H1 (cell line): ENCODE data around the gene C15orf39. TPM values are rescaled to one million over a fixed set of nuclear protein-coding genes. Genes with fewer than 3 reads are reported as not detected.
A peak's percentile ranks its signal among the peaks of the same experiment; 100 is the strongest.

Experiments
- CTCF ChIA-PET: fragments of 300-600 bp; sonication (Branson Sonifier 250); formaldehyde crosslinking; loops from one replicate; lab custom pipeline; 2021; ENCODE audit not compliant: partially characterized antibody; lab: Charles Lee
- POLR2A ChIA-PET: fragments of 300-600 bp; sonication (Branson Sonifier 250); formaldehyde crosslinking; loops from one replicate; lab custom pipeline; 2021; ENCODE audit warnings: inconsistent platforms; ENCODE audit not compliant: partially characterized antibody; lab: Charles Lee
- DNase-seq, 2 experiments: peaks; one replicate each; pipeline versions ENCODE4 v3.0.0 to v3.0.0-alpha.2; 2010 to 2022; ENCODE audit warnings: low spot score in 2 of 2, low read depth in 1 of 2, mixed read lengths in 1 of 2
- FAIRE-seq: peaks from 2 replicates; lab custom pipeline; 2011; peaks lifted over from hg19 to GRCh38; lab: Jason Lieb, UNC
- H2AFZ ChIP-seq: 2 replicates; pipeline ENCODE4 v1.8.1; 2012; ENCODE audit warnings: low read length, inconsistent platforms
- H2AK5ac ChIP-seq: 2 replicates; pipeline ENCODE4 v1.6.1; 2013; ENCODE audit warnings: low read depth, low read length
- H2BK120ac ChIP-seq: replicated peaks from 2 replicates; pipeline ENCODE3; 2013; ENCODE audit warnings: low read depth, low read length, inconsistent platforms
- H2BK12ac ChIP-seq: 2 replicates; pipeline ENCODE4 v1.6.1; 2013; ENCODE audit warnings: low read depth, low read length
- H2BK15ac ChIP-seq: 2 replicates; pipeline ENCODE4 v1.6.1; 2013; ENCODE audit warnings: low read length
- H2BK20ac ChIP-seq: 2 replicates; pipeline ENCODE4 v1.6.1; 2013; ENCODE audit warnings: low read length
- H2BK5ac ChIP-seq: 2 replicates; pipeline ENCODE4 v1.6.1; 2013; ENCODE audit warnings: low read depth, low read length
- H3K14ac ChIP-seq: 2 replicates; pipeline ENCODE4 v1.6.1; 2013; ENCODE audit warnings: inconsistent platforms; ENCODE audit not compliant: insufficient read length
- H3K18ac ChIP-seq: 2 replicates; pipeline ENCODE4 v1.6.1; 2013; ENCODE audit warnings: low read length; ENCODE audit errors: extremely low read depth
- H3K23ac ChIP-seq: 2 replicates; pipeline ENCODE4 v1.6.1; 2013; ENCODE audit warnings: inconsistent platforms; ENCODE audit not compliant: insufficient read length
- H3K23me2 ChIP-seq: 2 replicates; pipeline ENCODE4 v1.6.1; 2013; ENCODE audit warnings: low read depth, low read length
- H3K27ac ChIP-seq: 2 replicates; pipeline ENCODE4 v1.6.1; 2011; ENCODE audit warnings: low read depth, low read length, inconsistent platforms
- H3K27me3 ChIP-seq, 4 experiments: replicated peaks in 1 of 4; 1 replicate in 1 of 4; 2 replicates in 3 of 4; pipeline versions ENCODE4 v1.6.1 to v1.8.1; 2011 to 2013; ENCODE audit warnings: low read length in 3 of 4, mild to moderate bottlenecking in 3 of 4, inconsistent platforms in 2 of 4, mixed read lengths in 2 of 4, moderate library complexity in 1 of 4; ENCODE audit not compliant: control insufficient read depth in 3 of 4, insufficient read depth in 3 of 4; ENCODE audit errors: extremely low read depth in 1 of 4
- H3K36me3 ChIP-seq, 4 experiments: 2 replicates each; pipeline versions ENCODE4 v1.6.1 to v1.8.1; 2011 to 2013; ENCODE audit warnings: mild to moderate bottlenecking in 4 of 4, low read length in 3 of 4, moderate library complexity in 2 of 4, control low read depth in 1 of 4, inconsistent platforms in 1 of 4; ENCODE audit not compliant: insufficient read depth in 4 of 4, control insufficient read depth in 2 of 4
- H3K4ac ChIP-seq: replicated peaks from 2 replicates; pipeline ENCODE3; 2013; ENCODE audit warnings: low read length, low read depth, mixed read lengths, inconsistent platforms; ENCODE audit not compliant: insufficient read length
- H3K4me1 ChIP-seq, 4 experiments: replicated peaks in 1 of 4; 1 replicate in 1 of 4; 2 replicates in 3 of 4; pipeline versions ENCODE4 v1.6.1 to v1.8.1; 2011 to 2013; ENCODE audit warnings: low read length in 3 of 4, inconsistent platforms in 2 of 4, mixed read lengths in 1 of 4; ENCODE audit not compliant: insufficient read depth in 4 of 4, control insufficient read depth in 3 of 4
- H3K4me2 ChIP-seq, 2 experiments: 2 replicates each; pipeline versions ENCODE4 v1.6.1 to v1.8.1; 2011 to 2013; ENCODE audit warnings: low read depth in 2 of 2, low read length in 2 of 2, control low read depth in 1 of 2, inconsistent platforms in 1 of 2, mild to moderate bottlenecking in 1 of 2; ENCODE audit not compliant: insufficient read depth in 1 of 2
- H3K4me3 ChIP-seq, 4 experiments: fragments of 200-600, 300-600 bp in 1 of 4; sonication (generic), shearing (Covaris generic), sonication (Bioruptor Twin) in 1 of 4; 2 replicates each; pipeline versions ENCODE4 v1.5.1 to v1.8.1; 2011 to 2016; ENCODE audit warnings: low read length in 4 of 4, low read depth in 3 of 4, control low read depth in 2 of 4, inconsistent platforms in 2 of 4, mild to moderate bottlenecking in 2 of 4, mixed read lengths in 1 of 4, moderate library complexity in 1 of 4; ENCODE audit not compliant: insufficient read depth in 2 of 4; ENCODE audit errors: extremely low read depth in 1 of 4
- H3K56ac ChIP-seq: replicated peaks from 2 replicates; pipeline ENCODE3; 2013; ENCODE audit warnings: low read depth, mild to moderate bottlenecking, mixed read lengths, low read length, inconsistent platforms; ENCODE audit not compliant: insufficient read length
- H3K79me1 ChIP-seq: 2 replicates; pipeline ENCODE4 v1.6.1; 2013; ENCODE audit warnings: low read depth, low read length, control low read depth
- H3K79me2 ChIP-seq, 2 experiments: 2 replicates each; pipeline versions ENCODE4 v1.6.1 to v1.8.1; 2012 to 2013; ENCODE audit warnings: low read length in 2 of 2, mild to moderate bottlenecking in 2 of 2, inconsistent platforms in 1 of 2; ENCODE audit not compliant: insufficient read depth in 2 of 2, control insufficient read depth in 1 of 2
- H3K9ac ChIP-seq, 4 experiments: replicated peaks in 1 of 4; 1 replicate in 1 of 4; 2 replicates in 3 of 4; pipeline versions ENCODE4 v1.6.1 to v1.8.1; 2011 to 2013; ENCODE audit warnings: low read depth in 3 of 4, low read length in 3 of 4, control low read depth in 2 of 4, mild to moderate bottlenecking in 2 of 4, moderate library complexity in 2 of 4, inconsistent platforms in 1 of 4; ENCODE audit errors: extremely low read depth in 1 of 4
- H3K9me3 ChIP-seq, 2 experiments: 2 replicates each; pipeline versions ENCODE4 v1.6.1 to v1.8.1; 2012 to 2013; ENCODE audit warnings: mild to moderate bottlenecking in 2 of 2, moderate library complexity in 2 of 2, control low read depth in 1 of 2, inconsistent platforms in 1 of 2, low read depth in 1 of 2, low read length in 1 of 2, mixed read lengths in 1 of 2; ENCODE audit not compliant: insufficient read depth in 2 of 2
- H4K20me1 ChIP-seq, 2 experiments: replicated peaks in 1 of 2; 2 replicates each; pipeline versions ENCODE3 to v1.8.1; 2011 to 2013; ENCODE audit warnings: inconsistent platforms in 2 of 2, low read length in 2 of 2, mild to moderate bottlenecking in 1 of 2; ENCODE audit not compliant: insufficient read depth in 2 of 2, control insufficient read depth in 1 of 2
- H4K5ac ChIP-seq: 2 replicates; pipeline ENCODE4 v1.6.1; 2013; ENCODE audit warnings: low read length, low read depth, mixed read lengths, inconsistent platforms; ENCODE audit not compliant: insufficient read length
- H4K8ac ChIP-seq: 2 replicates; pipeline ENCODE4 v1.8.0; 2013; ENCODE audit warnings: mild to moderate bottlenecking, moderate library complexity, low read length, inconsistent platforms; ENCODE audit not compliant: insufficient read depth; ENCODE audit errors: extremely low read depth
- H4K91ac ChIP-seq: replicated peaks from 2 replicates; pipeline ENCODE3; 2013; ENCODE audit warnings: low read length, mixed read lengths, inconsistent platforms; ENCODE audit not compliant: insufficient read length
- CBX5 ChIP-seq: fragments of 300-800, 300-1000 bp; sonication (generic); IDR thresholded peaks from 2 replicates; pipeline ENCODE4 v1.7.1; 2016; ENCODE audit warnings: antibody characterized with exemption, low read length, low read depth
- EGR1 ChIP-seq: IDR thresholded peaks from 2 replicates; pipeline ENCODE4 v1.6.1; 2011; ENCODE audit warnings: low read depth, low read length, borderline replicate concordance
- FOSL1 ChIP-seq: IDR thresholded peaks from 2 replicates; pipeline ENCODE4 v1.6.1; 2011; ENCODE audit warnings: mild to moderate bottlenecking, low read depth, low read length, moderate library complexity; ENCODE audit not compliant: insufficient read depth
- HDAC2 ChIP-seq, 2 experiments: fragments of 300-600 bp in 1 of 2; sonication (generic) in 1 of 2; IDR thresholded peaks; 2 replicates each; pipeline ENCODE4 v1.6.1; 2011 to 2012; ENCODE audit warnings: low read depth in 2 of 2, low read length in 2 of 2, mild to moderate bottlenecking in 2 of 2, moderate library complexity in 2 of 2, borderline replicate concordance in 1 of 2, inconsistent platforms in 1 of 2
- JUN ChIP-seq: IDR thresholded peaks from 2 replicates; pipeline ENCODE4 v1.6.1; 2011; ENCODE audit warnings: low read depth, mild to moderate bottlenecking, improper control_type of control experiment, low read length
- POU5F1 ChIP-seq: IDR thresholded peaks from 2 replicates; pipeline ENCODE4 v1.6.1; 2011; ENCODE audit warnings: low read depth, mild to moderate bottlenecking, low read length, moderate library complexity
- TCF12 ChIP-seq: IDR thresholded peaks from 2 replicates; pipeline ENCODE4 v1.6.1; 2011; ENCODE audit warnings: low read depth, mild to moderate bottlenecking, low read length
- WGBS, 2 experiments: shearing (Covaris generic) in 1 of 2; methylation state at CpG; one replicate each; pipeline versions ENCODE4 v1.1.6 to v1.1.7; 2013 to 2015; ENCODE audit warnings: low lambda C conversion rate in 2 of 2, mixed read lengths in 2 of 2, inconsistent platforms in 1 of 2, low coverage in 1 of 2, missing lambda C conversion rate in 1 of 2; ENCODE audit not compliant: insufficient replicate concordance in 2 of 2, insufficient coverage in 1 of 2, insufficient read length in 1 of 2; ENCODE audit errors: extremely low coverage in 1 of 2, missing lambda C conversion rate in 1 of 2; 5-methylcytosine and 5-hydroxymethylcytosine counted together
- polyA plus RNA-seq, 7 experiments: library from polyadenylated mRNA; depleted of rRNA in 3 of 7; stranded (reverse) in 5 of 7; unstranded in 2 of 7; fragments of >200 nt in 5 of 7; fragments of 200-250 nt in 2 of 7; gene quantifications; 1 replicate in 5 of 7; 2 replicates in 1 of 7; 4 replicates in 1 of 7; pipeline versions ENCODE4 v1.2.1 to v1.2.3, GENCODE V29; 2011 to 2013; ENCODE audit warnings: missing spikeins in 2 of 7, mixed read lengths in 2 of 7
- total RNA-seq: library from RNA; stranded (reverse); fragmentation: NEBNext Ultra II Directional; extraction: Animal tissue kit (Norgen Biotek cat#: 25700); gene quantifications from 2 replicates; pipeline ENCODE4 v1.2.1, GENCODE V29; 2021
- TF ChIP-seq, protein P1 (sequence below), 3 experiments: IDR thresholded peaks; 1 replicate in 2 of 3; 2 replicates in 1 of 3; pipeline versions ENCODE4 v1.5.1 to v1.6.1; 2011; ENCODE audit warnings: low read length in 3 of 3, mild to moderate bottlenecking in 3 of 3, inconsistent platforms in 2 of 3, low read depth in 1 of 3, moderate library complexity in 1 of 3; ENCODE audit not compliant: insufficient read depth in 1 of 3; ENCODE audit errors: control extremely low read depth in 1 of 3

C15orf39 gene
- total and polyA plus RNA-seq, 2 of the 8 experiments (the other 6 are each of a cell fraction or from before 2014, with no cell fraction given) = 13.8 to 38.5 TPM

- Histone ChIP-seq H2AK5ac (no peak overlapping the region; the same call in 1 of the 2 replicates), H3K23me2 (no peaks in the 10 kb centered on the region), H4K91ac (no peak overlapping the region), H3K56ac (no peak overlapping the region), H2AFZ (no peak overlapping the region), H4K8ac (no peak overlapping the region; the same call in 1 of the 2 replicates), H3K4ac (no peak overlapping the region), H3K4me3 (no peak overlapping the region), H3K79me2 (no peaks in the 10 kb centered on the region), H3K36me3 (no peaks in the 10 kb centered on the region), H3K27ac (no peak overlapping the region), H4K5ac (no peak overlapping the region), H3K79me1 (no peaks in the 10 kb centered on the region), H2BK20ac (no peak overlapping the region), H3K18ac (no peak overlapping the region), H3K9me3 (no peaks in the 10 kb centered on the region), H2BK5ac (peak overlapping the region; percentile 2; the same call in 1 of the 2 replicates), H3K4me1 (peaks cover 0 to 3% (median 1%) of the 10 kb centered on the region in 4 experiments; a peak in 2 of 7 replicates), H3K14ac (no peak overlapping the region), H2BK15ac (0 out of 2 replicates have a peak overlapping the region, but pooled peaks have one; percentile 61), H4K20me1 (no peaks in the 10 kb centered on the region), H3K27me3 (no peaks in the 10 kb centered on the region; a peak in 1 of 7 replicates), H3K4me2 (no peak overlapping the region), H2BK120ac (no peak overlapping the region), H3K9ac (no peak overlapping the region), H3K23ac (no peak overlapping the region), H2BK12ac (no peak overlapping the region)
- ChIA-PET POLR2A (no interaction called here), CTCF (interaction anchor here (0.8 to 1.3 kb wide), 4 partner anchors 12 to 39 kb away, joined by 3 to 4 read pairs (median 3); partner anchors contain the start of gene C15orf39)
- 89% methylated on average over 11 of the region's 11 CpGs; no CpG with 5 or more reads in 1 of the 2 experiments for WGBS, 2 experiments
- FAIRE-seq (no peak), DNase-seq (no peak)
- TF ChIP-seq CBX5 (no peak), POU5F1 (no peak), JUN (no peak), FOSL1 (no peak), EGR1 (no peak), TCF12 (no peak), HDAC2 (IDR thresholded peaks at IDR 0.05; ENCODE audit: borderline replicate concordance in 1 of 2, low read depth in 2 of 2, low read length in 2 of 2) (no peak)
- TF ChIP-seq, protein P1, sequence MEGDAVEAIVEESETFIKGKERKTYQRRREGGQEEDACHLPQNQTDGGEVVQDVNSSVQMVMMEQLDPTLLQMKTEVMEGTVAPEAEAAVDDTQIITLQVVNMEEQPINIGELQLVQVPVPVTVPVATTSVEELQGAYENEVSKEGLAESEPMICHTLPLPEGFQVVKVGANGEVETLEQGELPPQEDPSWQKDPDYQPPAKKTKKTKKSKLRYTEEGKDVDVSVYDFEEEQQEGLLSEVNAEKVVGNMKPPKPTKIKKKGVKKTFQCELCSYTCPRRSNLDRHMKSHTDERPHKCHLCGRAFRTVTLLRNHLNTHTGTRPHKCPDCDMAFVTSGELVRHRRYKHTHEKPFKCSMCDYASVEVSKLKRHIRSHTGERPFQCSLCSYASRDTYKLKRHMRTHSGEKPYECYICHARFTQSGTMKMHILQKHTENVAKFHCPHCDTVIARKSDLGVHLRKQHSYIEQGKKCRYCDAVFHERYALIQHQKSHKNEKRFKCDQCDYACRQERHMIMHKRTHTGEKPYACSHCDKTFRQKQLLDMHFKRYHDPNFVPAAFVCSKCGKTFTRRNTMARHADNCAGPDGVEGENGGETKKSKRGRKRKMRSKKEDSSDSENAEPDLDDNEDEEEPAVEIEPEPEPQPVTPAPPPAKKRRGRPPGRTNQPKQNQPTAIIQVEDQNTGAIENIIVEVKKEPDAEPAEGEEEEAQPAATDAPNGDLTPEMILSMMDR (IDR thresholded peaks at IDR 0.05; ENCODE audit: control extremely low read depth in 1 of 3, insufficient read depth in 1 of 3, low read depth in 1 of 3, low read length in 3 of 3) = no peak
Measured at GRCh38 chr15:75235760-75236729, 34.4 kb downstream of the C15orf39 start.
